Activated CD8-positive, alpha-beta memory T cell treated with anti-CD3 and anti-CD28 coated beads for 1 hour (primary cell): ENCODE data around the gene GPD2.

ENCODE experiments used
- DNase-seq, 2 donors: peaks; one replicate each; pipeline ENCODE4 v3.0.0-alpha.2; 2020; ENCODE audit warnings: low read depth in 1 of 2; ENCODE audit errors: extremely low read depth in 1 of 2

GPD2 gene

GRCh38 chr2:156435396-156435717, 822 bp upstream of the GPD2 start:
- no peak for DNase-seq

- no peak for DNase-seq
Measured at GRCh38 chr2:156436497-156437085, 412 bp downstream of the GPD2 start.

GRCh38 chr2:156437272-156437930, 1.2 kb downstream of the GPD2 start:
- DNase-seq: no peak

GRCh38 chr2:156437931-156438410, 1.8 kb downstream of the GPD2 start:
- no peak for DNase-seq

GRCh38 chr2:156443089-156443488, 6.9 kb downstream of the GPD2 start:
- DNase-seq: no peak

GRCh38 chr2:156445296-156446220, 9.4 kb downstream of the GPD2 start:
- DNase-seq: no peak

- no peak for DNase-seq
Measured at GRCh38 chr2:156447761-156448160, 11.6 kb downstream of the GPD2 start.

- DNase-seq: no peak
Measured at GRCh38 chr2:156448766-156449165, 12.6 kb downstream of the GPD2 start.

GRCh38 chr2:156452971-156453370, 16.8 kb downstream of the GPD2 start:
- DNase-seq: no peak

- no peak for DNase-seq
Measured at GRCh38 chr2:156455361-156455975, 19.3 kb downstream of the GPD2 start.

GRCh38 chr2:156456616-156457015, 20.4 kb downstream of the GPD2 start:
- no peak for DNase-seq

GRCh38 chr2:156457523-156458517, 21.6 kb downstream of the GPD2 start:
- no peak for DNase-seq

GRCh38 chr2:156459720-156460119, 23.5 kb downstream of the GPD2 start:
- DNase-seq: no peak

- no peak for DNase-seq
Measured at GRCh38 chr2:156464106-156464505, 27.9 kb downstream of the GPD2 start.

GRCh38 chr2:156465573-156465972, 29.4 kb downstream of the GPD2 start:
- DNase-seq: no peak

- DNase-seq: no peak
Measured at GRCh38 chr2:156466739-156467405, 30.7 kb downstream of the GPD2 start.

GRCh38 chr2:156470975-156471583, 34.9 kb downstream of the GPD2 start:
- no peak for DNase-seq

GRCh38 chr2:156471762-156472161, 35.6 kb downstream of the GPD2 start:
- DNase-seq: no peak

- no peak for DNase-seq
Measured at GRCh38 chr2:156472686-156473085, 36.5 kb downstream of the GPD2 start.
